Measurements from ENCODE around the gene VSTM2L. TPM values are rescaled to one million over a fixed set of nuclear protein-coding genes. Genes with fewer than 3 reads are reported as not detected.

VSTM2L gene
- total and polyA plus RNA-seq, 9 donors, result 0.12 to 23.0 (median 0.36) TPM; not detected in 2

DNA sequence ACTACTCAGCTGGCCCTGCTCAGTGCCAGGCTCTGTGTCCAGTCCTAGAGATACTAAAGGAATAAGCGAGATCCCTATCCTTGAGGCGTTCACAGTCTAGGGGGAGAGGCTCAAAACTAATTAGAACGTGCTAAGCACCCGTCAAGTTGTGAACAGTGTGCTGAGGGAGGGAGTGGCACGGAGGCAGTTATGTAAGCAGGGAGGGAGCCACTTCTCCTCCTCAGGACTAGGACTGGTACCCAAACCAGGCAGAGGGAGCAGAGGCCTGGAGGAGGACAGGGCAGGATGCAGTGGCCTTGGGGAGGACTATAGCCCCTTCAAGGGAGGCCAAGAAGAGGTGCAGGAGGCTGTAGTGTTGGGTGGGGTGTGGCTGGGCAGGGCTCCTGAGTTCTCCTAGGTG lies 39.6 kb upstream of the VSTM2L start:
- intact Hi-C loops (cut with DNase I), result no loop called here
- WGBS, 3 donors, result 85 to 89% (median 87%) methylated on average over 5 of the region's 5 CpGs
- DNase-seq, result no peak

DNA sequence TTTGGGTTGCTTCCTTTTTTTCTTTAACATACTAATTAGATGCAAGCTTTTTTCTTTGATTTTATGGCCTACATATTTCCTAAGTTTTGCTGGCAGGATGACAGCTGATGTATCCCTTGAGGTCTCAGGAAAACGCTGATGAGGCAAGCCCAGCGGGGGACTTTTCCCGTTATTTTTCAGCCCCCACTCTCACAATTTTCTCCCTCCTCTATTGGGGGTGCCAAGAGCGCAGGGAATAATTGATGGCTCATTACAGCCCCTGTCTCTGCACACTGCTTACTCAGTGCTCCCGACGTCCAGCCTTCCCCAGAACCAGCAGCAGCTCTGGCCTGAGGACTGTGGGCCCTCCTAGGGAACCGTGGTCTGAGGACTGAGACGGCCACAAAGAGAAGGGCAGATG lies 38.6 kb upstream of the VSTM2L start:
- no peaks in the 10 kb centered on the region for H3K4me1 ChIP-seq (ENCODE audit: insufficient read depth)
- 51 to 71% (median 56%) methylated on average over 8 of the region's 8 CpGs for WGBS, 3 donors
- H3K27me3 ChIP-seq, result no peaks in the 10 kb centered on the region

More for the DNA sequence above, 39.6 kb upstream of the VSTM2L start:
- Histone ChIP-seq H3K27ac (no peak overlapping the region), H3K36me3 (no peaks in the 10 kb centered on the region), H3K27me3 (no peaks in the 10 kb centered on the region), H3K9me3 (no peaks in the 10 kb centered on the region), H3K4me3 (no peak overlapping the region), H3K4me1 (ENCODE audit: insufficient read depth) (no peaks in the 10 kb centered on the region)
- no peak for TF ChIP-seq POLR2A (IDR thresholded peaks at IDR 0.05)
- TF ChIP-seq, protein P1, sequence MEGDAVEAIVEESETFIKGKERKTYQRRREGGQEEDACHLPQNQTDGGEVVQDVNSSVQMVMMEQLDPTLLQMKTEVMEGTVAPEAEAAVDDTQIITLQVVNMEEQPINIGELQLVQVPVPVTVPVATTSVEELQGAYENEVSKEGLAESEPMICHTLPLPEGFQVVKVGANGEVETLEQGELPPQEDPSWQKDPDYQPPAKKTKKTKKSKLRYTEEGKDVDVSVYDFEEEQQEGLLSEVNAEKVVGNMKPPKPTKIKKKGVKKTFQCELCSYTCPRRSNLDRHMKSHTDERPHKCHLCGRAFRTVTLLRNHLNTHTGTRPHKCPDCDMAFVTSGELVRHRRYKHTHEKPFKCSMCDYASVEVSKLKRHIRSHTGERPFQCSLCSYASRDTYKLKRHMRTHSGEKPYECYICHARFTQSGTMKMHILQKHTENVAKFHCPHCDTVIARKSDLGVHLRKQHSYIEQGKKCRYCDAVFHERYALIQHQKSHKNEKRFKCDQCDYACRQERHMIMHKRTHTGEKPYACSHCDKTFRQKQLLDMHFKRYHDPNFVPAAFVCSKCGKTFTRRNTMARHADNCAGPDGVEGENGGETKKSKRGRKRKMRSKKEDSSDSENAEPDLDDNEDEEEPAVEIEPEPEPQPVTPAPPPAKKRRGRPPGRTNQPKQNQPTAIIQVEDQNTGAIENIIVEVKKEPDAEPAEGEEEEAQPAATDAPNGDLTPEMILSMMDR (IDR thresholded peaks at IDR 0.05), result no peak

DNA sequence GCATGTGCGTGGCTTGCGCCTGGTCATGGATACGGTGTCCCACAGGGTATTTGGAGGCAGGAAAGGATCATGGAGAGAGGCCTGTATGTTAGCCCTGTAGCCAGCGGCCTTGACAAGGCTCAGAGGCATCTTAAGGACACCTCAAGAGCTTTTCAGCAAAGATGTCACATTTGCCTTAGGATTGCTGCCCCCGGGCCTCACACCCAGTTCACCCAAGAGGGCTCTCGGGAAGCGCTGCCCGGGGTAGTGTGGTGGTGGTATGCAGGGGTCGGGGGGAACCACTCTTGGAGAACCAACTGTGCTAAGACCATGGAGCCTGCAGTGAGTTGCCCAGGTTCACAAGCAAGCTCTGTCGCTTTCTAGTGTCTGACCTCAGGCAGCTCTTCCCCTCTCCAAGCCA lies 36.9 kb upstream of the VSTM2L start:
- Histone ChIP-seq H3K9me3 (no peaks in the 10 kb centered on the region), H3K36me3 (no peaks in the 10 kb centered on the region), H3K27ac (no peak overlapping the region), H3K27me3 (no peaks in the 10 kb centered on the region), H3K4me1 (ENCODE audit: insufficient read depth) (no peaks in the 10 kb centered on the region), H3K4me3 (no peak overlapping the region)
- no peak for TF ChIP-seq POLR2A (IDR thresholded peaks at IDR 0.05)
- TF ChIP-seq, protein P1 (IDR thresholded peaks at IDR 0.05), result no peak
- no peak for TF ChIP-seq EP300 (IDR thresholded peaks at IDR 0.05)
- intact Hi-C loops (cut with DNase I), result no loop called here
- 93 to 96% (median 95%) methylated on average over 10 of the region's 10 CpGs for WGBS, 3 donors
- no peak for DNase-seq

More for the DNA sequence above, 38.6 kb upstream of the VSTM2L start:
- no peak for DNase-seq
- Histone ChIP-seq H3K4me3 (no peak overlapping the region), H3K9me3 (no peaks in the 10 kb centered on the region), H3K36me3 (no peaks in the 10 kb centered on the region), H3K27ac (no peak overlapping the region)
- TF ChIP-seq EP300 (IDR thresholded peaks at IDR 0.05) (no peak), POLR2A (IDR thresholded peaks at IDR 0.05) (no peak)
- TF ChIP-seq, protein P1 (IDR thresholded peaks at IDR 0.05), result no peak
- intact Hi-C loops (cut with DNase I), result no loop called here

DNA sequence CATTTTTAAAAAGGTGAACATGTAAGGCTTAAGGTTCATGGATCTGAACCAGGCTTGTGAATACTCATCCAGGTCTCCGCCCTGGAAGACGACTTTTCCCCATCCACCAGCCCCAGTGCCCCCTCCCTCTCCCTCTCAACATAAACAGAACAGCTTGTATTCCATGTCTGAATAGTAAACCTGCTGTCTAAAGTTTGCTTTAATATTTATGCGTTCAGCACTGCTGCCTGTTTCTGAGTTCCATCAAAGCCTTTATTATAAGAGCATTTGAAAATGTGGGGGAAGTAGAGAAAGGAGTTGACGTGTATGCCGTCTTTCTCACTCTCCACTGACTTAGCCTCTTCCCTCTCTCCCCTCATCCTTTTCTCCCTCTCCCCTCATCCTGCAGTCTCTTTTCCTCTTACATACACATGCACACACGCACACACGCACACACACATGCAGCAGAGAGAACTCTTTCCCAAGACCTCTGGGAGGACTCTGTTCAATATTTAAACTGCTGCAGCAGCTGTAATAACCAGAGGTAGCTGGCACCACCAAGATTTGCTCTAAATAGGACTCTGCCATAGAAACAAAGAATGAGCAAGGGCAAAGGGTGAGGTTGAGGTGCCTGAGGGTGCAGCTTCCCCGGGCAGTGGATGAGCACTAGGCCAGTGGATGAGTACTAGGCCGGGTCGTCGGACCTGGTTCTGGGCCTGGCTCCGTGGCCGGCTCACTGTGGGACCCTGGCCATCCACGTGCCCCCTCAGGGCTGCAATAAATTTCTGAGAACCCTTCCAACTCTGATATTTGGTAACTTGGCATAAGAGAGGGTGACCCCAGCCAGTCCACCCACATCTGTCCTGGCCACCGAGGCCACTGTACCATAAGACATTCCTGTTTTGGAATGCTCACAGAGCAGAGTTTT lies 35.4 kb upstream of the VSTM2L start:
- no peak for DNase-seq
- Histone ChIP-seq H3K9me3 (no peaks in the 10 kb centered on the region), H3K36me3 (no peaks in the 10 kb centered on the region), H3K4me3 (no peak overlapping the region), H3K27ac (no peak overlapping the region), H3K4me1 (ENCODE audit: insufficient read depth) (no peaks in the 10 kb centered on the region), H3K27me3 (no peaks in the 10 kb centered on the region)
- intact Hi-C loops (cut with DNase I), result no loop called here
- WGBS, 3 donors, result 81 to 89% (median 82%) methylated on average over 15 of the region's 15 CpGs
- TF ChIP-seq EP300 (IDR thresholded peaks at IDR 0.05) (no peak), POLR2A (IDR thresholded peaks at IDR 0.05) (no peak)
- TF ChIP-seq, protein P1 (IDR thresholded peaks at IDR 0.05), result no peak
